Neural cell (in vitro differentiated cells): ENCODE results near the gene ZNF568. TPM values are rescaled to one million over a fixed set of nuclear protein-coding genes. Genes with fewer than 3 reads are reported as not detected.

Experiments used
- H2AFZ ChIP-seq: fragments of 200-600, 300-800 bp; sonication (generic), shearing (Covaris generic); 2 replicates; pipeline ENCODE4 v1.6.0; 2014; ENCODE audit warnings: low read depth, mild to moderate bottlenecking, antibody characterized with exemption, low read length, moderate library complexity
- H3F3A ChIP-seq: fragments of 200-600 bp; shearing (Covaris generic); 2 replicates; pipeline ENCODE4 v1.6.1; 2016; ENCODE audit warnings: mild to moderate bottlenecking, moderate library complexity, mixed read lengths, antibody characterized with exemption, low read length; ENCODE audit not compliant: insufficient read depth, poor library complexity, severe bottlenecking
- H3K27ac ChIP-seq: fragments of 200-600, 300-800 bp; sonication (generic), shearing (Covaris generic); 2 replicates; pipeline ENCODE4 v1.5.1; 2014; ENCODE audit warnings: mild to moderate bottlenecking, low read length, moderate library complexity
- H3K27me3 ChIP-seq: fragments of 300-800, 200-600 bp; sonication (generic), shearing (Covaris generic); 2 replicates; pipeline ENCODE4 v1.6.0; 2014; ENCODE audit warnings: mild to moderate bottlenecking, low read depth, low read length, moderate library complexity; ENCODE audit not compliant: insufficient read depth
- H3K36me3 ChIP-seq: fragments of 300-800, 200-600 bp; sonication (generic), shearing (Covaris generic); 2 replicates; pipeline ENCODE4 v1.5.1; 2014; ENCODE audit warnings: mild to moderate bottlenecking, antibody characterized with exemption, low read length, moderate library complexity; ENCODE audit not compliant: insufficient read depth
- H3K4me2 ChIP-seq: fragments of 300-800, 200-600 bp; sonication (generic), shearing (Covaris generic); 2 replicates; pipeline ENCODE4 v1.6.0; 2014; ENCODE audit warnings: mild to moderate bottlenecking, low read length
- H3K4me3 ChIP-seq: fragments of 300-800, 200-600 bp; sonication (generic), shearing (Covaris generic); 2 replicates; pipeline ENCODE4 v1.5.1; 2014; ENCODE audit warnings: mild to moderate bottlenecking, low read length, moderate library complexity
- H3K79me2 ChIP-seq: fragments of 200-600 bp; shearing (Covaris generic); replicated peaks from 2 replicates; pipeline ENCODE4 v1.6.0; 2014; ENCODE audit warnings: mild to moderate bottlenecking, low read length, moderate library complexity; ENCODE audit not compliant: insufficient read depth
- H3K9ac ChIP-seq: fragments of 300-800, 200-600 bp; sonication (generic), shearing (Covaris generic); 2 replicates; pipeline ENCODE4 v1.6.1; 2016; ENCODE audit warnings: mild to moderate bottlenecking, low read length, mixed read lengths
- H3K9me2 ChIP-seq: fragments of 200-600 bp; shearing (Covaris generic); 2 replicates; pipeline ENCODE4 v1.6.1; 2016; ENCODE audit warnings: mild to moderate bottlenecking, low read length, mixed read lengths; ENCODE audit not compliant: insufficient read depth
- H3K9me3 ChIP-seq: fragments of 200-600, 300-800 bp; sonication (generic), shearing (Covaris generic); 2 replicates; pipeline ENCODE4 v1.6.1; 2016; ENCODE audit warnings: mild to moderate bottlenecking, mixed run types, low read length, moderate library complexity, mixed read lengths
- H4K20me1 ChIP-seq: fragments of 200-600 bp; shearing (Covaris generic); 2 replicates; pipeline ENCODE4 v1.6.1; 2016; ENCODE audit warnings: mild to moderate bottlenecking, mixed run types; ENCODE audit not compliant: insufficient read depth
- EP300 ChIP-seq: fragments of 450-650 bp; conservative IDR thresholded peaks from 2 replicates; pipeline ENCODE4 v1.6.1; 2014; ENCODE audit warnings: antibody characterized with exemption, mild to moderate bottlenecking, moderate library complexity; ENCODE audit not compliant: poor library complexity, severe bottlenecking
- EZH2 ChIP-seq: fragments of 200-600, 300-800 bp; shearing (Covaris generic), sonication (generic); IDR thresholded peaks from 2 replicates; pipeline ENCODE4 v1.6.1; 2014; ENCODE audit warnings: antibody characterized with exemption, low read length, borderline replicate concordance, mild to moderate bottlenecking; ENCODE audit not compliant: insufficient read depth, poor library complexity, severe bottlenecking
- MXI1 ChIP-seq: fragments of 450-650 bp; conservative IDR thresholded peaks from 2 replicates; pipeline ENCODE4 v1.6.1; 2014; ENCODE audit warnings: antibody characterized with exemption, mild to moderate bottlenecking; ENCODE audit not compliant: poor library complexity, severe bottlenecking
- POLR2AphosphoS5 ChIP-seq: IDR thresholded peaks from 2 replicates; pipeline ENCODE4 v1.6.1; 2012
- RAD21 ChIP-seq: fragments of 450-650 bp; conservative IDR thresholded peaks from 2 replicates; pipeline ENCODE4 v1.6.1; 2014; ENCODE audit warnings: antibody characterized with exemption, mild to moderate bottlenecking, moderate library complexity
- SMC3 ChIP-seq: fragments of 450-650 bp; conservative IDR thresholded peaks from 2 replicates; pipeline ENCODE4 v1.6.1; 2014; ENCODE audit warnings: antibody characterized with exemption, mild to moderate bottlenecking, moderate library complexity; ENCODE audit not compliant: poor library complexity
- TAF1 ChIP-seq: IDR thresholded peaks from 2 replicates; pipeline ENCODE4 v1.6.1; 2012; ENCODE audit warnings: low read depth
- polyA plus RNA-seq: library from polyadenylated mRNA; depleted of rRNA; stranded (reverse); fragments of >200 nt; gene quantifications from 2 replicates; pipeline ENCODE4 v1.2.3, GENCODE V29; 2014
- TF ChIP-seq, protein P1 (sequence below): IDR thresholded peaks from 2 replicates; pipeline ENCODE4 v1.6.1; 2012; ENCODE audit warnings: borderline replicate concordance
- TF ChIP-seq, protein P2 (sequence below): fragments of 450-650 bp; IDR thresholded peaks from 2 replicates; pipeline ENCODE4 v1.5.1; 2014; ENCODE audit warnings: antibody characterized with exemption, mild to moderate bottlenecking, moderate library complexity; ENCODE audit not compliant: poor library complexity, severe bottlenecking

The ZNF568 gene
- polyA plus RNA-seq, 1 donor from 2014 or later: 19.2 TPM

DNA sequence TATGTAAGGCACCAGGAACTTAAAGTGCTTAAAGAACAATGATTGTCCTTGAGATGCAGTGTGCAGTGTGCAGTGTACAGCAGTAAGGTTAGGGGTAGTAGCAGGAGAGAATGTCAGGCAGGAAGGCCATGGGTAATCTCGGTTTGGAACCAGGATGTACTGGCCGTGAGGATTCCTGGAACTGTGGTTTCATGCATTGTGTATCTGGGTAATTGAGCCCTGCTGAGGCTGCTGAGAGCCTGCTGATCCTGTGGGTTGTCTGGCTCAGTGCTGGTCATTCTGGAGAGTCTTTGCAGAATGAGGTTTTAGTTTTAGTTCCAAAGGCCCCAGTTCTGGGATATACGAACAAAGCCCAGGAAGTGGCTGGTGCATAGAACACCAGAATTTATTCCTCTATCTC lies 71.0 kb downstream of the ZNF568 start:
- Histone ChIP-seq H3K9ac (no peak overlapping the region), H3K4me3 (no peak overlapping the region), H3K36me3 (no peaks in the 10 kb centered on the region), H3K27ac (no peak overlapping the region), H3K9me2 (no peaks in the 10 kb centered on the region), H3K27me3 (no peaks in the 10 kb centered on the region), H2AFZ (no peak overlapping the region), H3F3A (no peaks in the 10 kb centered on the region), H3K79me2 (no peaks in the 10 kb centered on the region), H4K20me1 (no peaks in the 10 kb centered on the region), H3K4me2 (no peak overlapping the region), H3K9me3 (no peaks in the 10 kb centered on the region)
- TF ChIP-seq, protein P1, sequence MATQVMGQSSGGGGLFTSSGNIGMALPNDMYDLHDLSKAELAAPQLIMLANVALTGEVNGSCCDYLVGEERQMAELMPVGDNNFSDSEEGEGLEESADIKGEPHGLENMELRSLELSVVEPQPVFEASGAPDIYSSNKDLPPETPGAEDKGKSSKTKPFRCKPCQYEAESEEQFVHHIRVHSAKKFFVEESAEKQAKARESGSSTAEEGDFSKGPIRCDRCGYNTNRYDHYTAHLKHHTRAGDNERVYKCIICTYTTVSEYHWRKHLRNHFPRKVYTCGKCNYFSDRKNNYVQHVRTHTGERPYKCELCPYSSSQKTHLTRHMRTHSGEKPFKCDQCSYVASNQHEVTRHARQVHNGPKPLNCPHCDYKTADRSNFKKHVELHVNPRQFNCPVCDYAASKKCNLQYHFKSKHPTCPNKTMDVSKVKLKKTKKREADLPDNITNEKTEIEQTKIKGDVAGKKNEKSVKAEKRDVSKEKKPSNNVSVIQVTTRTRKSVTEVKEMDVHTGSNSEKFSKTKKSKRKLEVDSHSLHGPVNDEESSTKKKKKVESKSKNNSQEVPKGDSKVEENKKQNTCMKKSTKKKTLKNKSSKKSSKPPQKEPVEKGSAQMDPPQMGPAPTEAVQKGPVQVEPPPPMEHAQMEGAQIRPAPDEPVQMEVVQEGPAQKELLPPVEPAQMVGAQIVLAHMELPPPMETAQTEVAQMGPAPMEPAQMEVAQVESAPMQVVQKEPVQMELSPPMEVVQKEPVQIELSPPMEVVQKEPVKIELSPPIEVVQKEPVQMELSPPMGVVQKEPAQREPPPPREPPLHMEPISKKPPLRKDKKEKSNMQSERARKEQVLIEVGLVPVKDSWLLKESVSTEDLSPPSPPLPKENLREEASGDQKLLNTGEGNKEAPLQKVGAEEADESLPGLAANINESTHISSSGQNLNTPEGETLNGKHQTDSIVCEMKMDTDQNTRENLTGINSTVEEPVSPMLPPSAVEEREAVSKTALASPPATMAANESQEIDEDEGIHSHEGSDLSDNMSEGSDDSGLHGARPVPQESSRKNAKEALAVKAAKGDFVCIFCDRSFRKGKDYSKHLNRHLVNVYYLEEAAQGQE: no peak
- no peak for TF ChIP-seq EZH2
- TF ChIP-seq, protein P2, sequence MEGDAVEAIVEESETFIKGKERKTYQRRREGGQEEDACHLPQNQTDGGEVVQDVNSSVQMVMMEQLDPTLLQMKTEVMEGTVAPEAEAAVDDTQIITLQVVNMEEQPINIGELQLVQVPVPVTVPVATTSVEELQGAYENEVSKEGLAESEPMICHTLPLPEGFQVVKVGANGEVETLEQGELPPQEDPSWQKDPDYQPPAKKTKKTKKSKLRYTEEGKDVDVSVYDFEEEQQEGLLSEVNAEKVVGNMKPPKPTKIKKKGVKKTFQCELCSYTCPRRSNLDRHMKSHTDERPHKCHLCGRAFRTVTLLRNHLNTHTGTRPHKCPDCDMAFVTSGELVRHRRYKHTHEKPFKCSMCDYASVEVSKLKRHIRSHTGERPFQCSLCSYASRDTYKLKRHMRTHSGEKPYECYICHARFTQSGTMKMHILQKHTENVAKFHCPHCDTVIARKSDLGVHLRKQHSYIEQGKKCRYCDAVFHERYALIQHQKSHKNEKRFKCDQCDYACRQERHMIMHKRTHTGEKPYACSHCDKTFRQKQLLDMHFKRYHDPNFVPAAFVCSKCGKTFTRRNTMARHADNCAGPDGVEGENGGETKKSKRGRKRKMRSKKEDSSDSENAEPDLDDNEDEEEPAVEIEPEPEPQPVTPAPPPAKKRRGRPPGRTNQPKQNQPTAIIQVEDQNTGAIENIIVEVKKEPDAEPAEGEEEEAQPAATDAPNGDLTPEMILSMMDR: no peak

DNA sequence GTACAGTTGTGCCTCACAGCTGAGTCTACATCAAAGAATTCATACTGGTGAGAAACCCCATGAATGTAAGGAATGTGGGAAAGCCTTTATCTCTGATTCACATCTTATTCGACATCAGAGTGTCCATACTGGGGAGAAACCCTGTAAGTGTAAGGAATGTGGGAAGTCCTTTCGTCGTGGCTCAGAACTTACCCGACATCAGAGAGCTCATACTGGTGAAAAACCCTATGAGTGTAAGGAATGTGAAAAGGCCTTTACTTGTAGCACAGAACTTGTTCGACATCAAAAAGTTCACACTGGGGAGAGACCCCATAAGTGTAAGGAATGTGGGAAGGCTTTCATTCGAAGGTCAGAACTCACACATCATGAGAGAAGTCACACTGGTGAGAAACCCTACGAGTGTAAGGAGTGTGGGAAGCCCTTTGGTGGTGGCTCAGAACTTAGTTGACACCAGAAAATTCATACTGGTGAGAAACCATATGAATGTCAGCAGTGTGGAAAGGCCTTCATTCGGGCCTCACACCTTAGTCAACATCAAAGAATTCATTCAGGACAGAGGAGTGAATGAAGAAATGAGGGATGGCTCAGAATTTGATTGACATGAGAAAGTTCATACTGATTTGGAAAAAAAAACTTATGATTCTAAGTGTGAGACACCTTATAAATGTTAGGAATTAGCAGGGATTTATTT lies 81.2 kb downstream of the ZNF568 start:
- Histone ChIP-seq H3K27me3 (no peaks in the 10 kb centered on the region), H3K27ac (no peak overlapping the region), H3K4me3 (no peak overlapping the region), H3K9me2 (no peaks in the 10 kb centered on the region), H4K20me1 (no peaks in the 10 kb centered on the region), H3K79me2 (no peaks in the 10 kb centered on the region), H3K36me3 (no peaks in the 10 kb centered on the region), H3F3A (no peaks in the 10 kb centered on the region), H3K9ac (no peak overlapping the region), H2AFZ (no peak overlapping the region), H3K9me3 (peaks cover 3% of the 10 kb centered on the region), H3K4me2 (no peak overlapping the region)
- no peak for TF ChIP-seq EZH2

DNA sequence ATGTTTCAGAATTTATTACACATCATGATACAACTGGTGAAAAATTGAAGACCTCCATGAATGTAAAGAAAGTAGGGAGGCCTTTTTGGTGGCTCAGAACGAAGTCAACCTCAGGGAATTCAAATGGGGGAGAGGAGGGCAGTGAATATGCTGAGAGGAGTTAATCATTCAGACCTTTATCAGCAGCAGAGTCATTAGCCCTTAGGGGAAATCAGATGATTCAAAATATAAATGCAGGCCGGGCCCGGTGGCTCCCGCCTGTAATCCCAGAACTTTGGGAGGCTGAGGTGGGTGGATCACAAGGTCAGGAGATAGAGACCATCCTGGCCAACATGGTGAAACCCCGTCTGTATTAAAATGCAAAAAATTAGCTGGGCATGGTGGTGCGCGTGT lies 81.7 kb downstream of the ZNF568 start:
- Histone ChIP-seq H3K9me3 (peaks cover 3% of the 10 kb centered on the region), H3K27ac (no peak overlapping the region), H3K36me3 (no peaks in the 10 kb centered on the region), H3F3A (no peaks in the 10 kb centered on the region), H2AFZ (no peak overlapping the region), H3K4me3 (no peak overlapping the region), H3K9ac (no peak overlapping the region), H3K9me2 (no peaks in the 10 kb centered on the region), H3K79me2 (no peaks in the 10 kb centered on the region), H4K20me1 (no peaks in the 10 kb centered on the region), H3K4me2 (no peak overlapping the region), H3K27me3 (no peaks in the 10 kb centered on the region)
- TF ChIP-seq, protein P1: no peak
- no peak for TF ChIP-seq SMC3
- no peak for TF ChIP-seq POLR2AphosphoS5
- no peak for TF ChIP-seq MXI1
- TF ChIP-seq RAD21: no peak
- TF ChIP-seq, protein P2: no peak
- TF ChIP-seq EZH2: no peak
- no peak for TF ChIP-seq EP300
- no peak for TF ChIP-seq TAF1
